ENCODE results near the gene CPPED1. TPM values are rescaled to one million over a fixed set of nuclear protein-coding genes. Genes with fewer than 3 reads are reported as not detected.

The CPPED1 gene
- total and polyA plus RNA-seq, 2 experiments from 2014 or later = 6.2 to 7.3 TPM

DNA sequence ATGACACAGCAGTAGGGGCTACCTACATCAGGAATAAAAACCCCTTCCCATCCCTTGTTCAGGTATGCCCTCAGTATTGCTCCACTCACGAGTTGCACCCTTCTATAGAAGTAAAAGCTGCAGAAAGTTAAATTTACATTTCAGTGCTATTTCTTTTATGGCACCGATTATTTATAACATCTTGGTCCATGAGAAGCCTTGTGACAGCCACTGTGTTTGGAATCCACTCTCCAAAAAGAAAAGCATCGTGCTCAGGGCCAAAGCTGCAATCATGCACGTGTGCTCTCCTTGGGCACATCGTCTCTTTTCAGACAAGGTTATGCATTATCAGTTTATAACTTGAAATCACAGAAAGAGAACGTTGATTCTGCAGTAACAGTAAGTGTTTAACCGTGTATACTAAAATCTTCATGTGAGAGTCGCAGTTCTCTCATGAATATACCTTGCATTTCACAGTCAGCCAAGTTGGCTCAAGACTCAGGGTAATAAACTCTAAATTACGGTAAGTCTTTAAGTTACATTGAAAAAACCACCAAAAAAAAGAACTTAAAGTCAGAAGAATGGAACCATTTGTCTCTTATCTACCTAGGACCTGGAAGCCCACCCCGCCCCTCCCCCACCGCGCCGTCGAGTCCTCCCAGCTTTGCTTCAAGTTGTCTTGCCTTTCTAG lies 189.6 kb downstream of the CPPED1 start:
- ATAC-seq (no peak), DNase-seq (ENCODE audit: low spot score) (no peak)
- TF ChIP-seq REST (IDR thresholded peaks at IDR 0.05; ENCODE audit: unreplicated experiment) (no peak), CREB1 (CRISPR knock-in tag; IDR thresholded peaks at IDR 0.05; ENCODE audit: low read depth) (no peak), ZNF462 (CRISPR knock-in tag; IDR thresholded peaks at IDR 0.05) (no peak), JUNB (IDR thresholded peaks at IDR 0.05; ENCODE audit: unreplicated experiment) (no peak), NANOG (IDR thresholded peaks at IDR 0.05; ENCODE audit: borderline replicate concordance) (no peak), POLR2AphosphoS5 (IDR thresholded peaks at IDR 0.05; ENCODE audit: low read depth) (no peak), EZH2phosphoT487 (IDR thresholded peaks at IDR 0.05; ENCODE audit: unreplicated experiment) (no peak), ZNF331 (CRISPR knock-in tag; IDR thresholded peaks at IDR 0.05; ENCODE audit: low read depth) (no peak), EZH2 (IDR thresholded peaks at IDR 0.05; ENCODE audit: low read depth, unreplicated experiment) (no peak), STAT1 (IDR thresholded peaks at IDR 0.05; ENCODE audit: unreplicated experiment) (no peak), ZNF114 (CRISPR knock-in tag; IDR thresholded peaks at IDR 0.05) (no peak)
- TF ChIP-seq, protein P1, sequence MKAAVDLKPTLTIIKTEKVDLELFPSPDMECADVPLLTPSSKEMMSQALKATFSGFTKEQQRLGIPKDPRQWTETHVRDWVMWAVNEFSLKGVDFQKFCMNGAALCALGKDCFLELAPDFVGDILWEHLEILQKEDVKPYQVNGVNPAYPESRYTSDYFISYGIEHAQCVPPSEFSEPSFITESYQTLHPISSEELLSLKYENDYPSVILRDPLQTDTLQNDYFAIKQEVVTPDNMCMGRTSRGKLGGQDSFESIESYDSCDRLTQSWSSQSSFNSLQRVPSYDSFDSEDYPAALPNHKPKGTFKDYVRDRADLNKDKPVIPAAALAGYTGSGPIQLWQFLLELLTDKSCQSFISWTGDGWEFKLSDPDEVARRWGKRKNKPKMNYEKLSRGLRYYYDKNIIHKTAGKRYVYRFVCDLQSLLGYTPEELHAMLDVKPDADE (IDR thresholded peaks at IDR 0.05) = no peak
- TF ChIP-seq, protein P2, sequence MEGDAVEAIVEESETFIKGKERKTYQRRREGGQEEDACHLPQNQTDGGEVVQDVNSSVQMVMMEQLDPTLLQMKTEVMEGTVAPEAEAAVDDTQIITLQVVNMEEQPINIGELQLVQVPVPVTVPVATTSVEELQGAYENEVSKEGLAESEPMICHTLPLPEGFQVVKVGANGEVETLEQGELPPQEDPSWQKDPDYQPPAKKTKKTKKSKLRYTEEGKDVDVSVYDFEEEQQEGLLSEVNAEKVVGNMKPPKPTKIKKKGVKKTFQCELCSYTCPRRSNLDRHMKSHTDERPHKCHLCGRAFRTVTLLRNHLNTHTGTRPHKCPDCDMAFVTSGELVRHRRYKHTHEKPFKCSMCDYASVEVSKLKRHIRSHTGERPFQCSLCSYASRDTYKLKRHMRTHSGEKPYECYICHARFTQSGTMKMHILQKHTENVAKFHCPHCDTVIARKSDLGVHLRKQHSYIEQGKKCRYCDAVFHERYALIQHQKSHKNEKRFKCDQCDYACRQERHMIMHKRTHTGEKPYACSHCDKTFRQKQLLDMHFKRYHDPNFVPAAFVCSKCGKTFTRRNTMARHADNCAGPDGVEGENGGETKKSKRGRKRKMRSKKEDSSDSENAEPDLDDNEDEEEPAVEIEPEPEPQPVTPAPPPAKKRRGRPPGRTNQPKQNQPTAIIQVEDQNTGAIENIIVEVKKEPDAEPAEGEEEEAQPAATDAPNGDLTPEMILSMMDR (conservative IDR thresholded peaks at IDR 0.05; ENCODE audit: low read depth in 2 of 2) = no peak
- Histone ChIP-seq H3K27ac (ENCODE audit: low read depth) (no peak overlapping the region), H3K36me3 (ENCODE audit: insufficient read depth) (no peaks in the 10 kb centered on the region), H2AFZ (no peak overlapping the region), H3K4me3 (no peak overlapping the region), H3K79me2 (replicated peaks; ENCODE audit: insufficient read depth) (no peaks in the 10 kb centered on the region), H3K9me2 (ENCODE audit: insufficient read depth) (no peaks in the 10 kb centered on the region), H3K27me3 (ENCODE audit: insufficient read depth) (no peaks in the 10 kb centered on the region), H3F3A (replicated peaks; ENCODE audit: low read depth) (no peaks in the 10 kb centered on the region), H3K4me2 (no peak overlapping the region), H4K20me1 (replicated peaks; ENCODE audit: insufficient read depth) (no peaks in the 10 kb centered on the region), H3K4me1 (ENCODE audit: insufficient read depth) (peaks cover 6% of the 10 kb centered on the region)
- Mint-ChIP-seq H3K27me3 (ENCODE audit: insufficient read depth, low read depth, poor library complexity) (peaks cover 6% of the 10 kb centered on the region), H3K27ac (no peak overlapping the region), H3K4me3 (no peak overlapping the region), H3K4me1 (peaks cover 16% of the 10 kb centered on the region), H3K36me3 (ENCODE audit: low read depth) (no peaks in the 10 kb centered on the region), H3K9me3 (no peaks in the 10 kb centered on the region)

Data from GM23338 (cell line).